OCI-LY7 (cell line): ENCODE results near the gene TAGLN. TPM values are rescaled to one million over a fixed set of nuclear protein-coding genes. Genes with fewer than 3 reads are reported as not detected.
A peak's percentile ranks its signal among the peaks of the same experiment; 100 is the strongest.

ENCODE experiments used
- BruUV-seq: library from RNA; stranded (reverse); fragments of 400-500 nt; replicated peaks from 2 replicates; lab custom pipeline; 2021; lab: Mats Ljungman, UMichigan
- CTCF ChIA-PET: fragments of 300-600 bp; sonication (Branson Sonifier 250); formaldehyde crosslinking; loops from one replicate; lab custom pipeline; 2022; ENCODE audit warnings: antibody characterized with exemption; ENCODE audit not compliant: unreplicated experiment; lab: Charles Lee
- POLR2A ChIA-PET: fragments of 300-600 bp; sonication (Branson Sonifier 250); formaldehyde crosslinking; loops from one replicate; lab custom pipeline; 2022; ENCODE audit warnings: antibody characterized with exemption; lab: Charles Lee
- DNase-seq: peaks from one replicate; pipeline ENCODE4 v3.0.0-alpha.2; 2015; ENCODE audit warnings: low spot score
- H2AFZ ChIP-seq: fragments of 200-600 bp; sonication (generic), shearing (Covaris generic); 2 replicates; pipeline ENCODE4 v1.6.1; 2014; ENCODE audit warnings: mild to moderate bottlenecking, antibody characterized with exemption, low read length, moderate library complexity
- H3K27ac ChIP-seq: fragments of 200-600 bp; sonication (generic); 2 replicates; pipeline ENCODE4 v1.5.1; 2014; ENCODE audit warnings: mixed run types, low read depth, mild to moderate bottlenecking, moderate library complexity, low read length, inconsistent platforms; ENCODE audit not compliant: poor library complexity, severe bottlenecking
- H3K36me3 ChIP-seq: fragments of 200-600 bp; sonication (generic); 2 replicates; pipeline ENCODE4 v1.6.1; 2014; ENCODE audit warnings: mild to moderate bottlenecking, antibody characterized with exemption, low read length, moderate library complexity, mixed read lengths; ENCODE audit not compliant: insufficient read depth
- H3K4me1 ChIP-seq: fragments of 200-600 bp; sonication (generic); 2 replicates; pipeline ENCODE4 v1.5.1; 2014; ENCODE audit warnings: mild to moderate bottlenecking, low read length; ENCODE audit not compliant: insufficient read depth, poor library complexity, severe bottlenecking
- H3K4me2 ChIP-seq: fragments of 200-600 bp; sonication (generic); 2 replicates; pipeline ENCODE4 v1.6.1; 2014; ENCODE audit warnings: mild to moderate bottlenecking, low read length
- H3K4me3 ChIP-seq: fragments of 200-600 bp; sonication (generic); 2 replicates; pipeline ENCODE4 v1.5.1; 2014; ENCODE audit warnings: mild to moderate bottlenecking, low read depth, low read length; ENCODE audit not compliant: poor library complexity, severe bottlenecking
- H3K79me2 ChIP-seq: fragments of 200-600 bp; sonication (generic); 2 replicates; pipeline ENCODE4 v1.6.1; 2016; ENCODE audit warnings: low read depth, mild to moderate bottlenecking, low read length, moderate library complexity, mixed read lengths; ENCODE audit not compliant: insufficient read depth
- H3K9me2 ChIP-seq: fragments of 200-600 bp; sonication (generic); 2 replicates; pipeline ENCODE4 v1.6.1; 2016; ENCODE audit warnings: mild to moderate bottlenecking, low read length, mixed read lengths; ENCODE audit not compliant: insufficient read depth
- H3K9me3 ChIP-seq: fragments of 200-600 bp; sonication (generic); 2 replicates; pipeline ENCODE4 v1.6.1; 2014; ENCODE audit warnings: mild to moderate bottlenecking, mixed run types, low read length, mixed read lengths
- H4K20me1 ChIP-seq: fragments of 200-600 bp; sonication (generic); 2 replicates; pipeline ENCODE4 v1.6.1; 2014; ENCODE audit warnings: mild to moderate bottlenecking, antibody characterized with exemption, low read length, moderate library complexity, mixed read lengths; ENCODE audit not compliant: insufficient read depth
- CTCF ChIP-seq: fragments of 200-600 bp; sonication (generic); conservative IDR thresholded peaks from 2 replicates; pipeline ENCODE4 v1.5.1; 2014; ENCODE audit warnings: mild to moderate bottlenecking, antibody characterized with exemption, low read length, moderate library complexity, mixed read lengths
- EZH2phosphoT487 ChIP-seq: fragments of 200-600 bp; sonication (generic); IDR thresholded peaks from 2 replicates; pipeline ENCODE4 v1.6.1; 2018; ENCODE audit warnings: low read depth, borderline replicate concordance, mild to moderate bottlenecking, mixed run types, antibody characterized with exemption, low read length, moderate library complexity, mixed read lengths
- intact Hi-C: fragments of 100-400 bp; cut with micrococcal nuclease; formaldehyde crosslinking; loops from one replicate; pipeline ENCODE4 v1.10.0; 2022; ENCODE audit not compliant: unreplicated experiment
- total RNA-seq, 2 experiments: library from RNA; depleted of rRNA in 1 of 2; stranded (reverse); fragments of >200 nt in 1 of 2; shearing (Covaris generic) in 1 of 2; gene quantifications; 2 replicates each; pipeline ENCODE4 v1.2.3, GENCODE V29; 2014 to 2022

The TAGLN gene
- total RNA-seq, 2 experiments from 2014 or later: 5.4 to 7.4 TPM

DNA sequence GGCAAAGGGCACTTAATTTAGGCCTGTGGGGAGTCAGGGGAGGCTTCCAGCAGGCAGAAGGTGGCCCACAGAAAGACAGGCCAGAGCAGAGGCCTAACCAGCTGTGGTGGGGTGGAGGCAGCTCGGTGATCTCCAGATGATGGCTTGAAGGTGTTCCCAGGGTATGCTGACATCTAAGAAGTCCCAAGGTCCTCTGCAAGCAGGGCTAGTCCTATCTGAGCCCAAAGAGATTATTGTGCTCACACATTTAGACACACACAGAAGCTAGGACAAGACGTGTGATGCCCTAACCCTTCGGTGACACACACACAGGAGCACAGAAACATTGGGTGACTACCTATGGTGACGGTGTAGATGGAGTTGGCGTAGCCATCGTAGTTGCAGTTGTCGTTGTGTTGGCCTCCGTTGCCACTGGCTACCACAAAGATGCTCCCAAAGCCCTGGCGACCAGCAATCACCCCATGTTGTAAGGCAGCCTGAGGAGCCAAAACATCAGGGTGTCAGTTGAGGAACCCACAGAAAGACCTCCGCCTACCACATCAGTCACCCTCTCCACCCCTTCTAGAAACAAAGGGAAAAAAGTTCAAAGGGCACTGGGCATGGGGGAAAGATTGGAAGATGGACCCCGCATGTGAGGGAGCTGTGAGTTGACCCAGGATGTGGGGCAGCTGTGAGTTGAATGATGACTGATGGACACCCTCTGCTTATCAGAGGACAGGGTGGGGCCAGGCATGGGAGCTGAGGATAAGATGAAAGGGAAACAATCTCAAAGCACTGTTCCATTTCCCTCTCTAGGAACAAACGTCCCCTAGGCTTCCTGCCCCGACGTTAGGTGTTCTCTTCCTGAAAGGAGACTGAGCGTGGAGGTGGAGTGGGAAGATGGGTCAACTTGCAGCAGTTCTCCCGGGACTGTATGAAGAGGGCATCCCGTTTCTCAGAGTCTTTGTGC lies 24.8 kb downstream of the TAGLN start:
- H3K9me3 ChIP-seq: no peaks in the 10 kb centered on the region
- intact Hi-C loops: no loop called here
- no peak overlapping the region for H2AFZ ChIP-seq
- H3K4me2 ChIP-seq: no peak overlapping the region
- peaks cover 91% of the 10 kb centered on the region for H3K36me3 ChIP-seq
- H3K4me3 ChIP-seq: no peak overlapping the region
- BruUV-seq: TSS peak; percentile 24
- peaks cover 6% of the 10 kb centered on the region for H3K4me1 ChIP-seq
- ChIA-PET POLR2A (no interaction called here), CTCF (interaction anchor here (0.9 kb wide), 1 partner anchor 45 kb away, joined by 3 read pairs; the partner anchor contains the start of gene SIDT2)
- H4K20me1 ChIP-seq: no peaks in the 10 kb centered on the region
- no peak for DNase-seq
- TF ChIP-seq EZH2phosphoT487: no peak
- no peak for TF ChIP-seq CTCF
- H3K79me2 ChIP-seq: no peaks in the 10 kb centered on the region
- no peak overlapping the region for H3K27ac ChIP-seq
- no peaks in the 10 kb centered on the region for H3K9me2 ChIP-seq

GRCh38 chr11:117225553-117226170 lies 26.5 kb downstream of the TAGLN start:
- Histone ChIP-seq H3K4me1 (peaks cover 21% of the 10 kb centered on the region), H3K36me3 (peaks cover 84% of the 10 kb centered on the region), H3K4me2 (no peak overlapping the region), H3K9me3 (no peaks in the 10 kb centered on the region), H3K27ac (no peak overlapping the region), H3K79me2 (peaks cover 13% of the 10 kb centered on the region; the same call in 1 of the 2 replicates), H3K9me2 (no peaks in the 10 kb centered on the region), H3K4me3 (no peak overlapping the region), H2AFZ (no peak overlapping the region), H4K20me1 (no peaks in the 10 kb centered on the region)
- no peak for DNase-seq
- no TSS peak for BruUV-seq
- ChIA-PET CTCF (no interaction called here), POLR2A (no interaction called here)
- intact Hi-C loops: loop anchor here (1.0 kb wide), 2 partner anchors 44 to 119 kb away; no protein-coding TSS in a partner anchor
- TF ChIP-seq EZH2phosphoT487 (no peak), CTCF (no peak)
